HepG2 (cell line): ENCODE data around the gene CRYZL1.

Experiments
- EP300 ChIP-seq, 3 experiments: sonication (generic) in 1 of 3; formaldehyde crosslinking in 1 of 3; IDR thresholded peaks; 2 replicates each; pipeline versions ENCODE4 v1.5.1 to v1.6.1; 2011 to 2020; ENCODE audit warnings: low read depth in 2 of 3, low read length in 2 of 3, borderline replicate concordance in 1 of 3, improper control_type of control experiment in 1 of 3, mild to moderate bottlenecking in 1 of 3, missing genetic modification reagents in 1 of 3, moderate library complexity in 1 of 3
- FOXA1 ChIP-seq, 2 experiments: fragments of 450-650 bp in 1 of 2; sonication (generic) in 1 of 2; formaldehyde crosslinking in 1 of 2; IDR thresholded peaks; 2 replicates each; pipeline versions ENCODE4 v1.4.0 to v1.6.1; 2016 to 2020; ENCODE audit warnings: missing genetic modification reagents in 1 of 2
- MAZ ChIP-seq, 2 experiments: sonication (generic) in 1 of 2; formaldehyde crosslinking in 1 of 2; IDR thresholded peaks; 2 replicates each; pipeline versions ENCODE4 v1.5.0 to v1.6.1; 2012 to 2020; ENCODE audit warnings: low read depth in 2 of 2, mild to moderate bottlenecking in 2 of 2, borderline replicate concordance in 1 of 2, improper control_type of control experiment in 1 of 2, low read length in 1 of 2, missing genetic modification reagents in 1 of 2, moderate library complexity in 1 of 2
- MEIS1 ChIP-seq: sonication (generic); formaldehyde crosslinking; IDR thresholded peaks from 2 replicates; pipeline ENCODE4 v1.9.0; 2021; ENCODE audit warnings: mild to moderate bottlenecking, missing genetic modification reagents, moderate library complexity, borderline replicate concordance
- RAD51 ChIP-seq: fragments of 450-650 bp; IDR thresholded peaks from 2 replicates; pipeline ENCODE4 v1.6.1; 2016; ENCODE audit warnings: borderline replicate concordance
- REST ChIP-seq, 2 experiments: IDR thresholded peaks; 2 replicates each; pipeline ENCODE4 v1.6.1; 2011 to 2012; ENCODE audit warnings: low read length in 2 of 2, borderline replicate concordance in 1 of 2, low read depth in 1 of 2, mild to moderate bottlenecking in 1 of 2, moderate library complexity in 1 of 2
- SUZ12 ChIP-seq: fragments of 150-350 bp; IDR thresholded peaks from 2 replicates; pipeline ENCODE4 v1.6.1; 2014; ENCODE audit warnings: low read depth, low read length
- USF2 ChIP-seq, 2 experiments: sonication (generic) in 1 of 2; formaldehyde crosslinking in 1 of 2; IDR thresholded peaks; 2 replicates each; pipeline versions ENCODE4 v1.5.1 to v1.6.1; 2011 to 2020; ENCODE audit warnings: borderline replicate concordance in 1 of 2, low read depth in 1 of 2, low read length in 1 of 2, mild to moderate bottlenecking in 1 of 2, missing genetic modification reagents in 1 of 2, moderate library complexity in 1 of 2

- no peak for TF ChIP-seq USF2 (IDR thresholded peaks at IDR 0.05; ENCODE audit: low read depth, low read length)
- TF ChIP-seq USF2 (CRISPR knock-in tag; IDR thresholded peaks at IDR 0.05; ENCODE audit: borderline replicate concordance), result no peak
- no peak for TF ChIP-seq REST (IDR thresholded peaks at IDR 0.05; ENCODE audit: borderline replicate concordance in 1 of 2, low read depth in 1 of 2, low read length in 2 of 2)
- TF ChIP-seq RAD51, result no peak
- TF ChIP-seq MAZ (IDR thresholded peaks at IDR 0.05; ENCODE audit: borderline replicate concordance, low read depth, low read length), result no peak
- TF ChIP-seq MAZ (CRISPR knock-in tag; IDR thresholded peaks at IDR 0.05; ENCODE audit: low read depth), result no peak
- no peak for TF ChIP-seq SUZ12
- TF ChIP-seq EP300 (IDR thresholded peaks at IDR 0.05; ENCODE audit: low read depth in 2 of 2, low read length in 2 of 2), result no peak
- TF ChIP-seq EP300 (CRISPR knock-in tag; IDR thresholded peaks at IDR 0.05; ENCODE audit: borderline replicate concordance), result no peak
- TF ChIP-seq FOXA1 (IDR thresholded peaks at IDR 0.05), result no peak
- TF ChIP-seq FOXA1 (CRISPR knock-in tag; IDR thresholded peaks at IDR 0.05), result no peak
- no peak for TF ChIP-seq MEIS1 (CRISPR knock-in tag)
These were observed 44.8 kb upstream of the CRYZL1 start for GRCh38 chr21:33686386-33686785.
